ENCODE results near the gene FPR2.
"Not testable (repeated sequence)": the region's sequence is repeated elsewhere in the genome, so short reads cannot be mapped to it uniquely, and the experiment has no call there.

The FPR2 gene

DNA sequence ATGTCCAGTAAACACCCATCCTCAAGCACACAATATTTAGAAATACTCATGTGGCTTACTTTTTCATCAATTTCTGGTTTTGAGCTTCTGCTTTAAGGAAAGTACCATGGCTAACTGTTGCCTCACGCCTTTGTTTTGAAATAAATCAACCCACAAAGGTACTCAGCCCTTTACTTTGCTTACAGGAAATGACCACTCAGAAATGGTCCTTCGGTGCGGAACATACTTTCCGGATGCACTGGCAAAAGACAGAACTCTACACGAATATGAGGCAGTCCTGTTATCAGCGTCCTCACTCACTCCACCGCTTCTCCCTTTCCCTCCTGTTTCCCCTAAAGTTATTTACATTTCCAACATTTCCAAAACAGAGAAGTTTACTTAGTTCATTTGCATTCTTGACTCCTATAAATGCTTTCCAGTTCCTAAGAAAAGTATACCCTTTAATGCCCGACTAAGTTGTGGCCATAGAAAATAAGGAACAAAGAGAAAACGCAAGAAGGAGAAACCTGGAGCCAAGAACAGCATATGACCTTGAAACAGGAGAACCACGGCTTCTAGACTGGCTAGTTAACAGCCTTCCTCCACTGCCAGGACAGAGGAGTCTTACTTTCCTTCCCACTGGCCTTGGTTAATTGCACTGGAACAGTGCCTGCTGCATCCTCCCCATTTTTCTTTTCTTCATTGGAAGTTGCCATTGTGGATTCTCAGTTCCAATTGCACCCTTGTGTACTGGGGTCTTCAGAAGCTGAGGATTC, 10.6 kb downstream of the FPR2 start:
- Histone ChIP-seq H3K4me3 (no peak overlapping the region), H3K36me3 (ENCODE audit: insufficient read depth, low read length) (no peaks in the 10 kb centered on the region), H3K9me3 (ENCODE audit: low read depth, low read length) (no peaks in the 10 kb centered on the region), H3K9ac (ENCODE audit: insufficient read length) (no peak overlapping the region), H3K27ac (no peak overlapping the region)
- DNase-seq (ENCODE audit: low read depth, low spot score): no peak
- TF ChIP-seq FOXP2 (optimal IDR thresholded peaks at IDR 0.05; ENCODE audit: control extremely low read depth, extremely low read length, insufficient read depth) (no peak), EZH2 (IDR thresholded peaks at IDR 0.05) (no peak), POLR2AphosphoS5 (IDR thresholded peaks at IDR 0.05; ENCODE audit: borderline replicate concordance, low read depth, low read length) (no peak)

DNA sequence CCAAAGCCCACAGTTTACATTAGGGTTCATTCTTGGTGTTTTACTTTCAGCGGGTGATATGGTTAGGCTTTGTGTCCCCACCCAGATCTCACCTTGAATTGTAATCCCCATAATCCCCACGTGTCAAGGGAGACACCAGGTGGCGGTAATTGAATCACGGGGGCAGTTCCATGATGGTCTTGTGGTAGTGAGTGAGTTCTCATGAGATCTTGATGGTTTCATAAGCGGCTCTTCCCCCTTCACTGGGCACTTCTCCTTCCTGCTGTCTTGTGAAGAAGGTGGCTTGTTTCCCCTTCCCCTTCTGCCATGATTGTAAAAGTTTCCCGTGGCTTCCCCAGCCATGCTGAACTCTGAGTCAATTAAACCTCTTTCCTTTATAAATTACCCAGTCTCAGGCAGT, 12.0 kb downstream of the FPR2 start:
- Histone ChIP-seq H3K9ac (ENCODE audit: insufficient read length) (no peak overlapping the region), H3K27ac (no peak overlapping the region), H3K36me3 (ENCODE audit: insufficient read depth, low read length) (no peaks in the 10 kb centered on the region), H3K9me3 (ENCODE audit: low read depth, low read length) (no peaks in the 10 kb centered on the region), H3K4me3 (no peak overlapping the region)
- no peak for DNase-seq (ENCODE audit: low read depth, low spot score)
- TF ChIP-seq POLR2AphosphoS5 (IDR thresholded peaks at IDR 0.05; ENCODE audit: borderline replicate concordance, low read depth, low read length): no peak
- no peak for TF ChIP-seq FOXP2 (optimal IDR thresholded peaks at IDR 0.05; ENCODE audit: control extremely low read depth, extremely low read length, insufficient read depth)
- TF ChIP-seq EZH2 (IDR thresholded peaks at IDR 0.05): no peak

DNA sequence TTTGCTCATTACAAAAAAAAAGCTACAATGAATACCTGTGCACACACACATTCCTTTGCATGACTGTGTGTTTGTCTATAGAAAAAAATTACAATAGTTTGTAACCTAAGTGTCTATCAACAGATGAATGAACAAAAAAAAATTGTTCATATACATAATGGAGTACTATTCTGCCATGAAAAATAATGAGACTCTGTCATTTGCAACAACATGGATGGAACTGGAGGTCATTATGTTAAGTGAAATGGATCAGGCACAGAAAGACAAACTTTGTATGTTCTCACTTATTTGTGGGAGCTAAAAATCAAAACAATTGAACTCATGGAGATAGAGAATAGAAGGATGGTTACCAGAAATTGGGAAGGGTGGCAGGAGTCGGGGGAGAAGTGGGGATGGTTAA, 15.6 kb downstream of the FPR2 start:
- not testable (repeated sequence) for H3K27ac ChIP-seq; H3K9me3 ChIP-seq (ENCODE audit: low read depth, low read length); H3K4me3 ChIP-seq; H3K9ac ChIP-seq (ENCODE audit: insufficient read length); DNase-seq (ENCODE audit: low read depth, low spot score); H3K36me3 ChIP-seq (ENCODE audit: insufficient read depth, low read length)

DNA sequence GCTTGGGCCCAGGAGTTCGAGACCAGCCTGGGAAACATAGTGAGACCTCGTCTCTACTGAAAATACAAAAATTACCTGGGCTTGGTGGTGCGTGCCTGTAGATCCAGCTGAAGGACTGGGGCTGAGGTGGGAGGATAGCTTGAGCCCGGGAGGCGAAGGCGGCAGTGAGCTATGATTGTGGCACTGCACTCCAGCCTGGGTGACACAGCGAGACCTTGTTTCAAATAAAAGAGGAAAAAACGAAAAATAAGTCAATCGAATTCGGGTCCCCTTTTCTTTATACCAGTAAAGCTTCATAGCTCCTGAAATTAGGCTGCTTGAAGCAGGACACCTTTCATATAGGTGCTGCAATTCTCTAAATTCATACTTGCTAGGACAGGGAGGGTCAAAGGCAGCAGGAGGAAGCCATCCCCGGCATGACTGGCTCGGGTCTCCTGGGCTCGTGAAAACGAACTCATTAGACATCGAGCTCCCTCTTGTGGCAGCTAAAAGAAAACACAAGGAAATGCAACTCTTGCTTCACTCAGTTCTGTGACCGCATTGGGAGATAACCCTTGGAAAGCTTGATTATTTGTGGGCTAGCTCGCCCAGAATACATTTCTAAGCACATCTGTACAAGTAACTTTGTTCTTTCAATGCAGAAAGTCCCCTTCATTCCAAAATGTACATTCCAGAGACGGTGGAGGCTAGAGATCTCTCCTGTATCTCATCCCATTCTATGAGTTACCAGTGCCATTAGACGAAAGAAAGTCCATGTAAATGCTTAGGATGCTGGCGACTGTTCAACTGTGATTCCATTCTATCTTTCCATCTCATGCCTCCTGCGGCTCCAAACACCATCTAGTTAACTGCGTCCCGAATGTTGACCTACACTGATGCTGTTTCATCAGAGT, 16.8 kb downstream of the FPR2 start:
- no peak overlapping the region for H3K4me3 ChIP-seq
- no peaks in the 10 kb centered on the region for H3K9me3 ChIP-seq (ENCODE audit: low read depth, low read length)
- no peaks in the 10 kb centered on the region for H3K36me3 ChIP-seq (ENCODE audit: insufficient read depth, low read length)
- TF ChIP-seq POLR2AphosphoS5 (IDR thresholded peaks at IDR 0.05; ENCODE audit: borderline replicate concordance, low read depth, low read length): no peak
- no peak for TF ChIP-seq FOXP2 (optimal IDR thresholded peaks at IDR 0.05; ENCODE audit: control extremely low read depth, extremely low read length, insufficient read depth)
- H3K9ac ChIP-seq (ENCODE audit: insufficient read length): no peak overlapping the region
- no peak overlapping the region for H3K27ac ChIP-seq
- DNase-seq (ENCODE audit: low read depth, low spot score): peak; percentile 44

DNA sequence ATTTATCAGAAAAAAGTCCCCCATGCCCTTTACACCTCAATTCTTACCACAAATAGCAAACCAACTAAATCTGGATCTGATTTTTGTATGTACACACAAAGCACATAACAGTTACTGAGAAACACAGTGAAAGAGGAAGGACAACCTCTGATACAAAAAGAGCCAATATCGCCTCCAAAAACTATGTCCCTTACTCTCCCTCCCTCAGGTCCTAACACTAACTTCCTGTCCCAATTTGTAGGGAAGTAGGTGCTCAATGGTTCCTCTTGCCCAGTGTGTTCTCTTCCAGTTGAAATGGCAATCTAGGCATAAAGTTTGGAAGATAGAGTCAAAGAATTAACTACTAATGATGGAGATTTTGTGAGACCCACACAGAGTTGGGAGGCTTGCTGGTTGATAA, 18.2 kb downstream of the FPR2 start:
- TF ChIP-seq POLR2AphosphoS5 (IDR thresholded peaks at IDR 0.05; ENCODE audit: borderline replicate concordance, low read depth, low read length): no peak
- no peak for TF ChIP-seq EZH2 (IDR thresholded peaks at IDR 0.05)
- no peak for TF ChIP-seq FOXP2 (optimal IDR thresholded peaks at IDR 0.05; ENCODE audit: control extremely low read depth, extremely low read length, insufficient read depth)
- Histone ChIP-seq H3K36me3 (ENCODE audit: insufficient read depth, low read length) (no peaks in the 10 kb centered on the region), H3K9ac (ENCODE audit: insufficient read length) (no peak overlapping the region), H3K27ac (no peak overlapping the region), H3K9me3 (ENCODE audit: low read depth, low read length) (no peaks in the 10 kb centered on the region), H3K4me3 (no peak overlapping the region)
- no peak for DNase-seq (ENCODE audit: low read depth, low spot score)

DNA sequence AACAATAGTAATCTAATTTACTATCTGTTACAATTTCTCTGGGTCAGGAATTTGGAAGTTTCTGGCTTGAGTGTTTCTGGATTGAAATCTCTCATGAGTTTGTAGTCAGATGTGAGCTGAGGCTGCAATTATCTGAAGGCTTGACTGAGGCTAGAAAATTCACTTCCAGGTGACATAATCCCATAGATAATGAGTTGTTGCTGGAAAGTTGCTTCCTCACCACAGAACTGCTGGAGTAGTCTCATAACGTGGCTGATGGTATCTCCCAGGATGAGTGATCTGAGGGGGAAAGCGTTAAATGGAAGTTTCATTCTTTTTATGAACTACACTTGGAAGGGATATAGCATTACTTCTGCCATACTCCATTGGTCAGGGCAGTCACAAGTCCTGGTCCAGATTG, 18.7 kb downstream of the FPR2 start:
- no peaks in the 10 kb centered on the region for H3K9me3 ChIP-seq (ENCODE audit: low read depth, low read length)
- no peak overlapping the region for H3K27ac ChIP-seq
- H3K9ac ChIP-seq (ENCODE audit: insufficient read length): no peak overlapping the region
- no peak overlapping the region for H3K4me3 ChIP-seq
- TF ChIP-seq EZH2 (IDR thresholded peaks at IDR 0.05) (no peak), FOXP2 (optimal IDR thresholded peaks at IDR 0.05; ENCODE audit: control extremely low read depth, extremely low read length, insufficient read depth) (no peak), POLR2AphosphoS5 (IDR thresholded peaks at IDR 0.05; ENCODE audit: borderline replicate concordance, low read depth, low read length) (no peak)
- H3K36me3 ChIP-seq (ENCODE audit: insufficient read depth, low read length): no peaks in the 10 kb centered on the region
- no peak for DNase-seq (ENCODE audit: low read depth, low spot score)

DNA sequence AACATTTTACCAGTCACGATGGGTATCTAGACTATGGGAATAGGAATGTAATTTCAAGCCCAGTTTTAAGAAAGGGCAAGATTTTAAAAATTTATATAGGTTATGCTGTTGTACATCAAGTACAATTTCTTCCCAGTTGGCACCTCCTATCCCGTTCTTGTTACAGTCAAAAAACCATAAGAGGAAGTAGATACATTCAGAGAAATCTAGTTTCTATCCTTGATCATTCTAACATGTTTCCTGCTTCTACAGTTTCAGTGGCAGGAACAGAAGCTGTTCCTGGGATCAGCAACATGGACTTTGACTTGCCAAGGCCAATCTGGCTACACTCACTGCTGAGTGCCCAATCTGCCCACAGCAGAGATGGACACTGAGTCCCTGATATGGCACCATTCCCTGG, 19.3 kb downstream of the FPR2 start:
- DNase-seq (ENCODE audit: low read depth, low spot score): no peak
- H3K4me3 ChIP-seq: no peak overlapping the region
- no peak overlapping the region for H3K27ac ChIP-seq
- no peaks in the 10 kb centered on the region for H3K36me3 ChIP-seq (ENCODE audit: insufficient read depth, low read length)
- no peaks in the 10 kb centered on the region for H3K9me3 ChIP-seq (ENCODE audit: low read depth, low read length)
- no peak for TF ChIP-seq FOXP2 (optimal IDR thresholded peaks at IDR 0.05; ENCODE audit: control extremely low read depth, extremely low read length, insufficient read depth)
- TF ChIP-seq POLR2AphosphoS5 (IDR thresholded peaks at IDR 0.05; ENCODE audit: borderline replicate concordance, low read depth, low read length): no peak
- TF ChIP-seq EZH2 (IDR thresholded peaks at IDR 0.05): no peak
- no peak overlapping the region for H3K9ac ChIP-seq (ENCODE audit: insufficient read length)

DNA sequence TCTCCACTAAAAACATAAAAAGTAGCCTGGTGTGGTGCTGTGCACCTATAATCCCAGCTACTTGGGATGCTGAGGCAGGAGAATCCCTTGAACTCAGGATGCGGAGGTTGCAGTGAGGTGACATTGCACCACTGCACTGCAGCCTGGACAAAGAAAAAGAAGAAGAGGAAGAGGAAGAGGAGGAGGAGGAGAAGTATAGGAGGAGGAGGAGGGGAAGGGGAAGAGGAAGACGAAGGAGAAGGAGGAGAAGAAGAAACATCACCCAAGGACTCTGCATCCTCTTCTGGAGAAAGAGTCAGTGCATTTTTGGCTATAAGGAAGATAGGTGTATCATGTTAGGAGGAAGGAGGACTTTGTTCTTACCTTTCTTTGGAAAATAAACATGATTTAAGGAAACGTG, 21.0 kb downstream of the FPR2 start:
- TF ChIP-seq EZH2 (IDR thresholded peaks at IDR 0.05): no peak
- no peak for TF ChIP-seq POLR2AphosphoS5 (IDR thresholded peaks at IDR 0.05; ENCODE audit: borderline replicate concordance, low read depth, low read length)
- no peak for TF ChIP-seq FOXP2 (optimal IDR thresholded peaks at IDR 0.05; ENCODE audit: control extremely low read depth, extremely low read length, insufficient read depth)
- no peak for DNase-seq (ENCODE audit: low read depth, low spot score)

More for the DNA sequence above, 21.0 kb downstream of the FPR2 start:
- no peaks in the 10 kb centered on the region for H3K9me3 ChIP-seq (ENCODE audit: low read depth, low read length)
- no peak overlapping the region for H3K9ac ChIP-seq (ENCODE audit: insufficient read length)
- H3K36me3 ChIP-seq (ENCODE audit: insufficient read depth, low read length): no peaks in the 10 kb centered on the region
- H3K27ac ChIP-seq: no peak overlapping the region
- H3K4me3 ChIP-seq: no peak overlapping the region
